ENCODE results near the gene ATP8A2.
A peak's percentile ranks its signal among the peaks of the same experiment; 100 is the strongest.

The ATP8A2 gene

GRCh38 chr13:25574437-25575411 lies 202.9 kb downstream of the ATP8A2 start:
- peak; percentile 81 for DNase-seq (ENCODE audit: low read depth, low spot score)
- Histone ChIP-seq H3K9me3 (ENCODE audit: insufficient read depth, low read length) (no peaks in the 10 kb centered on the region), H3K9ac (ENCODE audit: insufficient read length, low read depth) (no peak overlapping the region), H3K4me1 (ENCODE audit: insufficient read depth, insufficient read length) (no peaks in the 10 kb centered on the region), H3K36me3 (ENCODE audit: insufficient read depth, insufficient read length, low read length) (no peaks in the 10 kb centered on the region), H3K4me3 (ENCODE audit: insufficient read length, low read depth) (no peak overlapping the region), H3K27me3 (ENCODE audit: insufficient read depth, insufficient read length) (no peaks in the 10 kb centered on the region)
- TF ChIP-seq SUZ12 (IDR thresholded peaks at IDR 0.05; ENCODE audit: extremely low read depth, insufficient read depth, insufficient read length) (no peak), ZNF274 (IDR thresholded peaks at IDR 0.05; ENCODE audit: low read depth, low read length) (no peak), YY1 (IDR thresholded peaks at IDR 0.05; ENCODE audit: insufficient read depth, insufficient read length) (no peak)

GRCh38 chr13:25575562-25575961 lies 203.8 kb downstream of the ATP8A2 start:
- Histone ChIP-seq H3K36me3 (ENCODE audit: insufficient read depth, insufficient read length, low read length) (no peaks in the 10 kb centered on the region), H3K9me3 (ENCODE audit: insufficient read depth, low read length) (no peaks in the 10 kb centered on the region), H3K9ac (ENCODE audit: insufficient read length, low read depth) (no peak overlapping the region), H3K27me3 (ENCODE audit: insufficient read depth, insufficient read length) (no peaks in the 10 kb centered on the region), H3K4me3 (ENCODE audit: insufficient read length, low read depth) (no peak overlapping the region), H3K4me1 (ENCODE audit: insufficient read depth, insufficient read length) (no peaks in the 10 kb centered on the region)
- no peak for DNase-seq (ENCODE audit: low read depth, low spot score)
- TF ChIP-seq SUZ12 (IDR thresholded peaks at IDR 0.05; ENCODE audit: extremely low read depth, insufficient read depth, insufficient read length) = no peak
- TF ChIP-seq YY1 (IDR thresholded peaks at IDR 0.05; ENCODE audit: insufficient read depth, insufficient read length) = no peak
- no peak for TF ChIP-seq ZNF274 (IDR thresholded peaks at IDR 0.05; ENCODE audit: low read depth, low read length)

GRCh38 chr13:25578526-25578925 lies 206.8 kb downstream of the ATP8A2 start:
- DNase-seq (ENCODE audit: low read depth, low spot score) = no peak

GRCh38 chr13:25579221-25579620 lies 207.4 kb downstream of the ATP8A2 start:
- Histone ChIP-seq H3K4me1 (ENCODE audit: insufficient read depth, insufficient read length) (no peaks in the 10 kb centered on the region), H3K27me3 (ENCODE audit: insufficient read depth, insufficient read length) (no peaks in the 10 kb centered on the region), H3K9me3 (ENCODE audit: insufficient read depth, low read length) (no peaks in the 10 kb centered on the region), H3K36me3 (ENCODE audit: insufficient read depth, insufficient read length, low read length) (no peaks in the 10 kb centered on the region), H3K4me3 (ENCODE audit: insufficient read length, low read depth) (no peak overlapping the region), H3K9ac (ENCODE audit: insufficient read length, low read depth) (no peak overlapping the region)
- TF ChIP-seq YY1 (IDR thresholded peaks at IDR 0.05; ENCODE audit: insufficient read depth, insufficient read length) = no peak
- TF ChIP-seq SUZ12 (IDR thresholded peaks at IDR 0.05; ENCODE audit: extremely low read depth, insufficient read depth, insufficient read length) = no peak
- DNase-seq (ENCODE audit: low read depth, low spot score) = no peak

More at GRCh38 chr13:25578526-25578925, 206.8 kb downstream of the ATP8A2 start:
- Histone ChIP-seq H3K36me3 (ENCODE audit: insufficient read depth, insufficient read length, low read length) (no peaks in the 10 kb centered on the region), H3K9ac (ENCODE audit: insufficient read length, low read depth) (no peak overlapping the region), H3K4me1 (ENCODE audit: insufficient read depth, insufficient read length) (no peaks in the 10 kb centered on the region), H3K4me3 (ENCODE audit: insufficient read length, low read depth) (no peak overlapping the region), H3K27me3 (ENCODE audit: insufficient read depth, insufficient read length) (no peaks in the 10 kb centered on the region), H3K9me3 (ENCODE audit: insufficient read depth, low read length) (no peaks in the 10 kb centered on the region)
- TF ChIP-seq SUZ12 (IDR thresholded peaks at IDR 0.05; ENCODE audit: extremely low read depth, insufficient read depth, insufficient read length) (no peak), YY1 (IDR thresholded peaks at IDR 0.05; ENCODE audit: insufficient read depth, insufficient read length) (no peak), ZNF274 (IDR thresholded peaks at IDR 0.05; ENCODE audit: low read depth, low read length) (no peak)

- Histone ChIP-seq H3K4me1 (ENCODE audit: insufficient read depth, insufficient read length) (no peaks in the 10 kb centered on the region), H3K36me3 (ENCODE audit: insufficient read depth, insufficient read length, low read length) (no peaks in the 10 kb centered on the region), H3K27me3 (ENCODE audit: insufficient read depth, insufficient read length) (no peaks in the 10 kb centered on the region), H3K9ac (ENCODE audit: insufficient read length, low read depth) (no peak overlapping the region), H3K9me3 (ENCODE audit: insufficient read depth, low read length) (no peaks in the 10 kb centered on the region), H3K4me3 (ENCODE audit: insufficient read length, low read depth) (no peak overlapping the region)
- TF ChIP-seq SUZ12 (IDR thresholded peaks at IDR 0.05; ENCODE audit: extremely low read depth, insufficient read depth, insufficient read length) = no peak
- no peak for TF ChIP-seq ZNF274 (IDR thresholded peaks at IDR 0.05; ENCODE audit: low read depth, low read length)
- TF ChIP-seq YY1 (IDR thresholded peaks at IDR 0.05; ENCODE audit: insufficient read depth, insufficient read length) = no peak
- no peak for DNase-seq (ENCODE audit: low read depth, low spot score)
Observed at GRCh38 chr13:25581351-25581750, 209.6 kb downstream of the ATP8A2 start.

- Histone ChIP-seq H3K4me1 (ENCODE audit: insufficient read depth, insufficient read length) (no peaks in the 10 kb centered on the region), H3K36me3 (ENCODE audit: insufficient read depth, insufficient read length, low read length) (no peaks in the 10 kb centered on the region), H3K9me3 (ENCODE audit: insufficient read depth, low read length) (no peaks in the 10 kb centered on the region), H3K9ac (ENCODE audit: insufficient read length, low read depth) (no peak overlapping the region), H3K27me3 (ENCODE audit: insufficient read depth, insufficient read length) (no peaks in the 10 kb centered on the region), H3K4me3 (ENCODE audit: insufficient read length, low read depth) (no peak overlapping the region)
- no peak for DNase-seq (ENCODE audit: low read depth, low spot score)
- TF ChIP-seq YY1 (IDR thresholded peaks at IDR 0.05; ENCODE audit: insufficient read depth, insufficient read length) (no peak), ZNF274 (IDR thresholded peaks at IDR 0.05; ENCODE audit: low read depth, low read length) (no peak), SUZ12 (IDR thresholded peaks at IDR 0.05; ENCODE audit: extremely low read depth, insufficient read depth, insufficient read length) (no peak)
Observed at GRCh38 chr13:25584087-25584486, 212.3 kb downstream of the ATP8A2 start.

- no peak overlapping the region for H3K9ac ChIP-seq (ENCODE audit: insufficient read length, low read depth)
- no peaks in the 10 kb centered on the region for H3K27me3 ChIP-seq (ENCODE audit: insufficient read depth, insufficient read length)
- H3K4me3 ChIP-seq (ENCODE audit: insufficient read length, low read depth) = no peak overlapping the region
- no peak for DNase-seq (ENCODE audit: low read depth, low spot score)
- H3K36me3 ChIP-seq (ENCODE audit: insufficient read depth, insufficient read length, low read length) = no peaks in the 10 kb centered on the region
- no peak for TF ChIP-seq YY1 (IDR thresholded peaks at IDR 0.05; ENCODE audit: insufficient read depth, insufficient read length)
- TF ChIP-seq ZNF274 (IDR thresholded peaks at IDR 0.05; ENCODE audit: low read depth, low read length) = no peak
- no peak for TF ChIP-seq SUZ12 (IDR thresholded peaks at IDR 0.05; ENCODE audit: extremely low read depth, insufficient read depth, insufficient read length)
- H3K9me3 ChIP-seq (ENCODE audit: insufficient read depth, low read length) = no peaks in the 10 kb centered on the region
- no peaks in the 10 kb centered on the region for H3K4me1 ChIP-seq (ENCODE audit: insufficient read depth, insufficient read length)
Observed at GRCh38 chr13:25585000-25585399, 213.2 kb downstream of the ATP8A2 start.

All from NT2/D1 (cell line).